Measurements from ENCODE around the gene OR2Z1. TPM values are rescaled to one million over a fixed set of nuclear protein-coding genes. Genes with fewer than 3 reads are reported as not detected.
"Not testable (repeated sequence)": the region's sequence is repeated elsewhere in the genome, so short reads cannot be mapped to it uniquely, and the experiment has no call there.

The OR2Z1 gene
- total RNA-seq, 1 experiment from 2014 or later: not detected

GRCh38 chr19:8724276-8724675 is 2.8 kb downstream of the OR2Z1 start:
- intact Hi-C loops (cut with micrococcal nuclease; ENCODE audit: unreplicated experiment): no loop called here
- no peaks in the 10 kb centered on the region for H3K9me3 Mint-ChIP-seq (ENCODE audit: low read depth, unreplicated experiment)
- no TSS peak for BruUV-seq (replicated peaks)

DNA sequence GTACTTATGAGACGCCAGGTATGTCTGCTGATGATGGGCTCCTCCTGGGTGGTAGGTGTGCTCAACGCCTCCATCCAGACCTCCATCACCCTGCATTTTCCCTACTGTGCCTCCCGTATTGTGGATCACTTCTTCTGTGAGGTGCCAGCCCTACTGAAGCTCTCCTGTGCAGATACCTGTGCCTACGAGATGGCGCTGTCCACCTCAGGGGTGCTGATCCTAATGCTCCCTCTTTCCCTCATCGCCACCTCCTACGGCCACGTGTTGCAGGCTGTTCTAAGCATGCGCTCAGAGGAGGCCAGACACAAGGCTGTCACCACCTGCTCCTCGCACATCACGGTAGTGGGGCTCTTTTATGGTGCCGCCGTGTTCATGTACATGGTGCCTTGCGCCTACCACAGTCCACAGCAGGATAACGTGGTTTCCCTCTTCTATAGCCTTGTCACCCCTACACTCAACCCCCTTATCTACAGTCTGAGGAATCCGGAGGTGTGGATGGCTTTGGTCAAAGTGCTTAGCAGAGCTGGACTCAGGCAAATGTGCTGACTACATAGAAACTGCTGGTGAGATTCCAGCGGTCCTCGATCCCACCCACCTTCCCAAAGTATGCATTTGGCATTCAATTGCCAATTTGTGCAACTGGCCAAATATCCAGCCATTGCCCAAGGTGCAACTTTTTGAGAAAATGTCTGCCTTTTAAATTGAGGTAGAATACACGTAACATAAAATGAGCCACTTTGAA is 10.2 kb downstream of the OR2Z1 start:
- H3K9me3 Mint-ChIP-seq (ENCODE audit: low read depth, unreplicated experiment): peaks cover 10% of the 10 kb centered on the region
- no peaks in the 10 kb centered on the region for H3K36me3 Mint-ChIP-seq (ENCODE audit: insufficient read depth, unreplicated experiment)
- BruUV-seq (replicated peaks): no TSS peak
- intact Hi-C loops (cut with micrococcal nuclease; ENCODE audit: unreplicated experiment): no loop called here
- CTCF ChIA-PET: no interaction called here
- H3K27me3 Mint-ChIP-seq (ENCODE audit: unreplicated experiment): no peaks in the 10 kb centered on the region
- no peaks in the 10 kb centered on the region for H3K4me1 Mint-ChIP-seq (ENCODE audit: low read depth, unreplicated experiment)
- DNase-seq: no peak
- no peak overlapping the region for H3K4me3 Mint-ChIP-seq (ENCODE audit: low read depth, unreplicated experiment)
- no peak overlapping the region for H3K27ac Mint-ChIP-seq (ENCODE audit: unreplicated experiment)
- TF ChIP-seq CTCF (IDR thresholded peaks at IDR 0.05; ENCODE audit: unreplicated experiment): no peak

More at GRCh38 chr19:8724276-8724675, 2.8 kb downstream of the OR2Z1 start:
- Mint-ChIP-seq H3K4me3 (ENCODE audit: low read depth, unreplicated experiment) (no peak overlapping the region), H3K36me3 (ENCODE audit: insufficient read depth, unreplicated experiment) (no peaks in the 10 kb centered on the region), H3K4me1 (ENCODE audit: low read depth, unreplicated experiment) (no peaks in the 10 kb centered on the region), H3K27me3 (ENCODE audit: unreplicated experiment) (no peaks in the 10 kb centered on the region), H3K27ac (ENCODE audit: unreplicated experiment) (no peak overlapping the region)
- CTCF ChIA-PET: no interaction called here
- no peak for DNase-seq
- TF ChIP-seq CTCF (IDR thresholded peaks at IDR 0.05; ENCODE audit: unreplicated experiment): no peak

DNA sequence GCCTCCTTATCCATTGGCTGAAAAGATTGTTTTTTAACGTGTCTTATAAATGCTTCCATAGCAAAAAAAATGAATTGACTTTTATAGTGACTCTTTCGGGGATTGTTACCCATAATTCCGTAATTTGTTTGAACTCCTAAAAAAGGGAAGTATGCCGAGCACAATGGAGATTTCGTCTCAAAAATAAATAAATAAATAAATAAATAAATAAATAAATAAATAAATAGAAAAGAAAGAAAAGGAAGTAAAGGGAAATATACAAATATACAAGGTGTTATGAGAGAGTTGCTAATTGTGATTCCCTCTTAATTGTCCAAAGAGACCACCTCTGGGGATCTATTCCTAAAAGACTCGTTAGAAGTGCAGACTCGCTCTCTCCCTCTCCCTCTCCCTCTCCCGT is 16.9 kb downstream of the OR2Z1 start:
- BruUV-seq (replicated peaks): no TSS peak
- Mint-ChIP-seq H3K4me1 (ENCODE audit: low read depth, unreplicated experiment) (no peaks in the 10 kb centered on the region), H3K27ac (ENCODE audit: unreplicated experiment) (no peak overlapping the region), H3K36me3 (ENCODE audit: insufficient read depth, unreplicated experiment) (no peaks in the 10 kb centered on the region), H3K4me3 (ENCODE audit: low read depth, unreplicated experiment) (no peak overlapping the region), H3K9me3 (ENCODE audit: low read depth, unreplicated experiment) (no peaks in the 10 kb centered on the region), H3K27me3 (ENCODE audit: unreplicated experiment) (no peaks in the 10 kb centered on the region)
- intact Hi-C loops (cut with micrococcal nuclease; ENCODE audit: unreplicated experiment): no loop called here
- CTCF ChIA-PET: no interaction called here
- DNase-seq: no peak
- TF ChIP-seq CTCF (IDR thresholded peaks at IDR 0.05; ENCODE audit: unreplicated experiment): no peak

DNA sequence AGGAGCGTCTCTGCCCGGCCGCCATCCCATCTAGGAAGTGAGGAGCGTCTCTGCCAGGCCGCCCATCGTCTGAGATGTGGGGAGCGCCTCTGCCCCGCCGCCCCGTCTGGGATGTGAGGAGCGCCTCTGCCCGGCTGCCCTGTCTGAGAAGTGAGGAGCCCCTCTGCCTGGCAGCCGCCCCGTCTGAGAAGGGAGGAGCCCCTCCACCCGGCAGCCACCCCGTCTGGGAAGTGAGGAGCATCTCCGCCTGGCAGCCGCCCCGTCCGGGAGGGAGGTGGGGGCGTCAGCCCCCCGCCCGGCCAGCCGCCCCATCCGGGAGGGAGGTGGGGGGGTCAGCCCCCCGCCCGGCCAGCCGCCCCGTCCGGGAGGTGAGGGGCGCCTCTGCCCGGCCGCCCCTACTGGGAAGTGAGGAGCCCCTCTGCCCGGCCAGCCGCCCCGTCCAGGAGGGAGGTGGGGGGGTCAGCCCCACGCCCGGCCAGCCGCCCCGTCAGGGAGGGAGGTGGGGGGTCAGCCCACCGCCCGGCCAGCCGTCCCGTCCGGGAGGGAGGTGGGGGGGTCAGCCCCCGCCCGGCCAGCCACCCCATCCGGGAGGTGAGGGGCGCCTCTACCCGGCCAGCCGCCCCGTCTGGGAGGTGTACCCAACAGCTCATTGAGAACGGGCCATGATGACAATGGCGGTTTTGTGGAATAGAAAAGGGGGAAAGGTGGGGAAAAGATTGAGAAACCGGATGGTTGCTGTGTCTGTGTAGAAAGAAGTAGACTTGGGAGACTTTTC is 18.0 kb downstream of the OR2Z1 start:
- H3K4me3 Mint-ChIP-seq (ENCODE audit: low read depth, unreplicated experiment); H3K27me3 Mint-ChIP-seq (ENCODE audit: unreplicated experiment); H3K36me3 Mint-ChIP-seq (ENCODE audit: insufficient read depth, unreplicated experiment); DNase-seq; H3K27ac Mint-ChIP-seq (ENCODE audit: unreplicated experiment); intact Hi-C loops (cut with micrococcal nuclease; ENCODE audit: unreplicated experiment); H3K9me3 Mint-ChIP-seq (ENCODE audit: low read depth, unreplicated experiment); CTCF ChIA-PET; BruUV-seq (replicated peaks); H3K4me1 Mint-ChIP-seq (ENCODE audit: low read depth, unreplicated experiment): not testable (repeated sequence)

GRCh38 chr19:8767257-8767656 is 45.8 kb downstream of the OR2Z1 start:
- H3K27me3 Mint-ChIP-seq (ENCODE audit: unreplicated experiment); H3K27ac Mint-ChIP-seq (ENCODE audit: unreplicated experiment); H3K4me1 Mint-ChIP-seq (ENCODE audit: low read depth, unreplicated experiment); DNase-seq; CTCF ChIA-PET; H3K4me3 Mint-ChIP-seq (ENCODE audit: low read depth, unreplicated experiment); H3K36me3 Mint-ChIP-seq (ENCODE audit: insufficient read depth, unreplicated experiment); intact Hi-C loops (cut with micrococcal nuclease; ENCODE audit: unreplicated experiment); BruUV-seq (replicated peaks); H3K9me3 Mint-ChIP-seq (ENCODE audit: low read depth, unreplicated experiment): not testable (repeated sequence)

DNA sequence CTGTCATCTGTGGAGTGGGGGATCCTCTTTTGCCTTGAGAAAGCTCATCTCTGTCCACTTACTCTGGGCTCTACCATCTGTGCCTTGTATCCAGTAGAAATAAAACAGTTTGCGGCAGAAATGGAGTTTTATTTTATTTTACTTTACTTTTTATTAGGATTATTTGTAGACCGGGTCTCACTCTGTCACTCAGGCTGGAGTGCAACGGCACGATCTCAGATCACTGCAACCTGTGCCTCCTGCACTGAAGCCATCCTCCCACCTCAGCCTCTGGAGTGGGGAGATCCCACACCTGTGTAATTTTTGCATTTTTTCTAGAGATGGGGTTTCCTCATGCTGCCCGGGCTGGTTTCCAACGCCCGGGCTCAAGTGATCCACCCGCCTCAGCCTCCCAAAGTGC is 47.8 kb downstream of the OR2Z1 start:
- BruUV-seq (replicated peaks); H3K36me3 Mint-ChIP-seq (ENCODE audit: insufficient read depth, unreplicated experiment); H3K4me1 Mint-ChIP-seq (ENCODE audit: low read depth, unreplicated experiment); H3K27ac Mint-ChIP-seq (ENCODE audit: unreplicated experiment); H3K9me3 Mint-ChIP-seq (ENCODE audit: low read depth, unreplicated experiment); intact Hi-C loops (cut with micrococcal nuclease; ENCODE audit: unreplicated experiment); H3K4me3 Mint-ChIP-seq (ENCODE audit: low read depth, unreplicated experiment); H3K27me3 Mint-ChIP-seq (ENCODE audit: unreplicated experiment); DNase-seq; CTCF ChIA-PET: not testable (repeated sequence)

- H3K9me3 Mint-ChIP-seq (ENCODE audit: low read depth, unreplicated experiment); H3K4me1 Mint-ChIP-seq (ENCODE audit: low read depth, unreplicated experiment); H3K36me3 Mint-ChIP-seq (ENCODE audit: insufficient read depth, unreplicated experiment); H3K27me3 Mint-ChIP-seq (ENCODE audit: unreplicated experiment); intact Hi-C loops (cut with micrococcal nuclease; ENCODE audit: unreplicated experiment); H3K27ac Mint-ChIP-seq (ENCODE audit: unreplicated experiment); DNase-seq; CTCF ChIA-PET; H3K4me3 Mint-ChIP-seq (ENCODE audit: low read depth, unreplicated experiment); BruUV-seq (replicated peaks): not testable (repeated sequence)
Observed at GRCh38 chr19:8773587-8773986, 52.2 kb downstream of the OR2Z1 start.
